Measurements from ENCODE around the gene BABAM2. TPM values are rescaled to one million over a fixed set of nuclear protein-coding genes. Genes with fewer than 3 reads are reported as not detected.

Gene BABAM2
- total and polyA plus RNA-seq, 10 of the 15 experiments (the other 5 are each of a cell fraction or from before 2014, with no cell fraction given), result 30.7 to 59.9 (median 44.5) TPM

GRCh38 chr2:28326881-28327505 is 436.5 kb downstream of the BABAM2 start (continued):
- no peak for TF ChIP-seq E4F1 (IDR thresholded peaks at IDR 0.05; ENCODE audit: borderline replicate concordance, partially characterized antibody)
- TF ChIP-seq SKIL (IDR thresholded peaks at IDR 0.05; ENCODE audit: low read depth, poor library complexity, severe bottlenecking), result no peak
- TF ChIP-seq KLF5 (IDR thresholded peaks at IDR 0.05; ENCODE audit: partially characterized antibody), result no peak
- no peak for TF ChIP-seq MTA3 (IDR thresholded peaks at IDR 0.05; ENCODE audit: borderline replicate concordance, low read length)
- TF ChIP-seq SMAD1 (IDR thresholded peaks at IDR 0.05; ENCODE audit: low read depth, partially characterized antibody), result no peak
- TF ChIP-seq RCOR1 (conservative IDR thresholded peaks at IDR 0.05; ENCODE audit: low read depth, low read length), result no peak
- TF ChIP-seq GABPA (IDR thresholded peaks at IDR 0.05; ENCODE audit: low read depth), result no peak
- TF ChIP-seq SREBF2 (IDR thresholded peaks at IDR 0.05; ENCODE audit: low read length), result no peak
- no peak for TF ChIP-seq KAT2A (conservative IDR thresholded peaks at IDR 0.05; ENCODE audit: control insufficient read depth, low read depth, low read length)
